ENCODE data around the gene CHFR.
"Not testable (repeated sequence)": the region's sequence is repeated elsewhere in the genome, so short reads cannot be mapped to it uniquely, and the experiment has no call there.

CHFR gene

GRCh38 chr12:132839558-132840235 is 47.7 kb downstream of the CHFR start:
- no peak for DNase-seq

GRCh38 chr12:132838410-132839080 is 48.9 kb downstream of the CHFR start:
- DNase-seq = no peak

- no peak for DNase-seq
These were observed 49.6 kb downstream of the CHFR start for GRCh38 chr12:132837693-132838409.

GRCh38 chr12:132836795-132837331 is 50.5 kb downstream of the CHFR start:
- no peak for DNase-seq

GRCh38 chr12:132836230-132836629 is 51.2 kb downstream of the CHFR start:
- DNase-seq = not testable (repeated sequence)

- DNase-seq = no peak
These were observed 52.1 kb downstream of the CHFR start for GRCh38 chr12:132835076-132836025.

- DNase-seq = no peak
These were observed 53.2 kb downstream of the CHFR start for GRCh38 chr12:132834181-132834711.

GRCh38 chr12:132833341-132833740 is 54.1 kb downstream of the CHFR start:
- DNase-seq = no peak

GRCh38 chr12:132831771-132832170 is 55.6 kb downstream of the CHFR start:
- DNase-seq = no peak

GRCh38 chr12:132828706-132829534 is 58.5 kb downstream of the CHFR start, which contains the start of gene GOLGA3:
TSS of gene GOLGA3 (minus strand) at chr12:132828869. CDS start at chr12:132822128, 6,741 bp downstream.
- DNase-seq = peak; percentile 95

GRCh38 chr12:132827763-132828703 is 59.4 kb downstream of the CHFR start:
- peak; percentile 77 for DNase-seq

- DNase-seq = no peak
These were observed 61.5 kb downstream of the CHFR start for GRCh38 chr12:132825861-132826260.

- no peak for DNase-seq
These were observed 62.3 kb downstream of the CHFR start for GRCh38 chr12:132825089-132825488.

GRCh38 chr12:132824053-132824452 is 63.4 kb downstream of the CHFR start:
- DNase-seq = no peak

GRCh38 chr12:132818562-132818961 is 68.8 kb downstream of the CHFR start:
- no peak for DNase-seq

GRCh38 chr12:132814232-132814631 is 73.2 kb downstream of the CHFR start:
- DNase-seq = no peak

- no peak for DNase-seq
These were observed 74.0 kb downstream of the CHFR start for GRCh38 chr12:132813443-132813842.

- DNase-seq = no peak
These were observed 74.6 kb downstream of the CHFR start for GRCh38 chr12:132812631-132813305.

GRCh38 chr12:132809391-132809790 is 78.0 kb downstream of the CHFR start:
- DNase-seq = peak; percentile 33
